ENCODE measurements around the gene TM4SF1. TPM values are rescaled to one million over a fixed set of nuclear protein-coding genes. Genes with fewer than 3 reads are reported as not detected.

TM4SF1 gene
- total and polyA plus RNA-seq, 2 donors (not counting 1 experiment from before 2014, with no cell fraction given) = not detected

DNA sequence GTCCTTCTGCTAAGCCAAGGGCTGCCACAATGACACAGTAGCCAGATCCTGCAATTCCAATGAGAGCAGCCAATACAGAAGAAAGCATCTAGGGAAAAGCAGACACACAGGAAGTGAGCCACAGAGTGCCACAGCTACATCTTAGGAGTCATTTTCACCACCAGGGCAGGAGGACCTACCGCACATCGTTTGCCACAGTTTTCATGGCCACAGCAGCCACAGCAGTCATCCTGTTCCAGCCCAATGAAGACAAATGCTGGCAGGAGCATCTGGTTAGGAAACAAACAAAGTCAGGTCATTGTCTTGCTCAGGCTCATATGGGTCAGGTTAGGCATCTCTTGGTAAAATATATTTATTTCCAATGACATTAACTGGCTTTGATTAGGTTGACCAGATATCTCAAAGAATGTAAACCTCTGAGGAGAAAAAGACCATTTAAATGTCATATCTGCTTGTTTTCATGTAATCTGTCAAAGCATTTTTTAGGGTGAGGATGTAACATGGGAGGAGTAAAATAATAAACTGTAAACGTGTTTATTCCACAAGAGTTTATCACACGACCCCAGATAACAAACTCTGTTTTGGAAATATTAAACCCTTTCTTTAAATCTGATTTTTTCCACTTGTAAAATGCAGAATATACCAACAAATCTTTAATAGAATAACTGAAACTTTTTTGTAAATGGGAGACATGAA lies 1.8 kb downstream of the TM4SF1 start:
- Histone ChIP-seq H3K9me3 (ENCODE audit: control extremely low read depth in 1 of 3, control insufficient read depth in 2 of 3, insufficient read depth in 1 of 3, low read length in 2 of 3) (no peaks in the 10 kb centered on the region), H3K4me1 (ENCODE audit: control insufficient read depth in 2 of 2, insufficient read depth in 2 of 2, low read length in 2 of 2) (no peaks in the 10 kb centered on the region), H3K36me3 (replicated peaks in 1 of 2; ENCODE audit: control extremely low read depth in 1 of 2, control insufficient read depth in 1 of 2, extremely low read depth in 1 of 2, insufficient read depth in 2 of 2, low read length in 1 of 2) (no peaks in the 10 kb centered on the region), H3K79me2 (ENCODE audit: control insufficient read depth, insufficient read depth, low read length) (no peaks in the 10 kb centered on the region), H4K20me1 (ENCODE audit: control insufficient read depth, insufficient read depth, low read length, poor library complexity, severe bottlenecking) (no peaks in the 10 kb centered on the region), H3K4me2 (replicated peaks; ENCODE audit: low read depth, low read length, poor library complexity, severe bottlenecking) (no peak overlapping the region), H3K9ac (ENCODE audit: low read length) (no peak overlapping the region), H2AFZ (ENCODE audit: insufficient read depth, low read depth, low read length, poor library complexity, severe bottlenecking) (no peak overlapping the region), H3K4me3 (ENCODE audit: control extremely low read depth in 1 of 5, extremely low read depth in 1 of 5, insufficient read depth in 1 of 5, low read depth in 2 of 5, low read length in 4 of 5) (no peak overlapping the region), H3K27me3 (replicated peaks in 1 of 4; ENCODE audit: control extremely low read depth in 1 of 4, control insufficient read depth in 3 of 4, insufficient read depth in 4 of 4, low read length in 3 of 4) (no peaks in the 10 kb centered on the region), H3K27ac (ENCODE audit: low read length in 2 of 2) (no peak overlapping the region)
- CTCF ChIA-PET = no interaction called here
- no peak for ATAC-seq (ENCODE audit: low read depth)
- TF ChIP-seq, protein P1, sequence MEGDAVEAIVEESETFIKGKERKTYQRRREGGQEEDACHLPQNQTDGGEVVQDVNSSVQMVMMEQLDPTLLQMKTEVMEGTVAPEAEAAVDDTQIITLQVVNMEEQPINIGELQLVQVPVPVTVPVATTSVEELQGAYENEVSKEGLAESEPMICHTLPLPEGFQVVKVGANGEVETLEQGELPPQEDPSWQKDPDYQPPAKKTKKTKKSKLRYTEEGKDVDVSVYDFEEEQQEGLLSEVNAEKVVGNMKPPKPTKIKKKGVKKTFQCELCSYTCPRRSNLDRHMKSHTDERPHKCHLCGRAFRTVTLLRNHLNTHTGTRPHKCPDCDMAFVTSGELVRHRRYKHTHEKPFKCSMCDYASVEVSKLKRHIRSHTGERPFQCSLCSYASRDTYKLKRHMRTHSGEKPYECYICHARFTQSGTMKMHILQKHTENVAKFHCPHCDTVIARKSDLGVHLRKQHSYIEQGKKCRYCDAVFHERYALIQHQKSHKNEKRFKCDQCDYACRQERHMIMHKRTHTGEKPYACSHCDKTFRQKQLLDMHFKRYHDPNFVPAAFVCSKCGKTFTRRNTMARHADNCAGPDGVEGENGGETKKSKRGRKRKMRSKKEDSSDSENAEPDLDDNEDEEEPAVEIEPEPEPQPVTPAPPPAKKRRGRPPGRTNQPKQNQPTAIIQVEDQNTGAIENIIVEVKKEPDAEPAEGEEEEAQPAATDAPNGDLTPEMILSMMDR (IDR thresholded peaks at IDR 0.05) = no peak
- TF ChIP-seq EZH2 (IDR thresholded peaks at IDR 0.05; ENCODE audit: borderline replicate concordance, insufficient read depth, low read depth, low read length, poor library complexity, severe bottlenecking) = no peak
- Mint-ChIP-seq H3K4me3 (no peak overlapping the region), H3K4me1 (no peaks in the 10 kb centered on the region), H3K27me3 (peaks cover 20% of the 10 kb centered on the region), H3K27ac (no peak overlapping the region), H3K9me3 (ENCODE audit: insufficient read depth) (no peaks in the 10 kb centered on the region)
- intact Hi-C loops (cut with micrococcal nuclease) = no loop called here
- DNase-seq = no peak
- WGBS (ENCODE audit: insufficient coverage) = 93% methylated on average over 2 of the region's 4 CpGs
- POLR2A ChIA-PET = no interaction called here

DNA sequence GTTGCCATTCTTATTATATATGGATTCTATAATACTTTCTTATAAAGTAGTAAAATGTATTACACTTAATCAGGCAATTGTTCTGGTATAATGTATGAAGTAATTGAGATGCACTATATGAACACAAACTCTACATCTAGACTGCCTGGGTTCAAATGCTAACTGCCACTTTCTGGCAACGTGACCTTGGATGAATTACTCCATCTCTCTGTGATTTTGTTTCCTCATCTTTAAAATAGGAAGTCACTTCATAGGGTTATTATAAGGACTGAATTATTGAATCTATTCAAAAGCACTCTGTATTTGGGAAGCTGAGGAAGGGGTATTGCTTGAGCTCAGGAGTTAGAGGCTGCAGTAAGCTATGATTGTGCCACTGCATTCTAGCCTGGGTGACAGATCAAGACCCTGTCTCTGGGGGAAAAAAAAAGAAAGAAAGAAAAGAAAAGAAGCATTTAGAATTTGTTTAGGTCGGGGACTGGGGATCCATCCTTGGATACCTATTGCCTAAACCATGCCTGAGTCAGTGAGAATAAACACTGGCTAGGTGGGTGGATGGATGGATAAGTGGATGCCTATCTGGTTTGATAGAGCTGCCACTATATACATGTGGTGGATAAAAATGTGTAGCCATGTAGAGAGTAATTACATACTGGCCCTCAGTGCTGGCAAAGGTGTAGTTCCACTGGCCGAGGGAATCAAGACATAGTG lies 2.5 kb downstream of the TM4SF1 start:
- no peak overlapping the region for H3K9ac ChIP-seq (ENCODE audit: low read length)
- H2AFZ ChIP-seq (ENCODE audit: insufficient read depth, low read depth, low read length, poor library complexity, severe bottlenecking) = no peak overlapping the region
- no peaks in the 10 kb centered on the region for H3K4me1 ChIP-seq (ENCODE audit: control insufficient read depth in 2 of 2, insufficient read depth in 2 of 2, low read length in 2 of 2)
- ATAC-seq (ENCODE audit: low read depth) (no peak), DNase-seq (no peak)
- H3K4me2 ChIP-seq (replicated peaks; ENCODE audit: low read depth, low read length, poor library complexity, severe bottlenecking) = no peak overlapping the region
- H3K4me1 Mint-ChIP-seq = no peaks in the 10 kb centered on the region
- H3K27ac ChIP-seq (ENCODE audit: low read length in 2 of 2) = no peak overlapping the region
- POLR2A ChIA-PET = no interaction called here
- H3K9me3 Mint-ChIP-seq (ENCODE audit: insufficient read depth) = no peaks in the 10 kb centered on the region
- H3K4me3 ChIP-seq (ENCODE audit: control extremely low read depth in 1 of 5, extremely low read depth in 1 of 5, insufficient read depth in 1 of 5, low read depth in 2 of 5, low read length in 4 of 5) = no peak overlapping the region
- CTCF ChIA-PET = no interaction called here
- peaks cover 26% of the 10 kb centered on the region for H3K27me3 Mint-ChIP-seq
- no peaks in the 10 kb centered on the region for H3K79me2 ChIP-seq (ENCODE audit: control insufficient read depth, insufficient read depth, low read length)
- H3K27me3 ChIP-seq (replicated peaks in 1 of 4; ENCODE audit: control extremely low read depth in 1 of 4, control insufficient read depth in 3 of 4, insufficient read depth in 4 of 4, low read length in 3 of 4) = no peaks in the 10 kb centered on the region
- no peak overlapping the region for H3K4me3 Mint-ChIP-seq
- no peaks in the 10 kb centered on the region for H3K36me3 ChIP-seq (replicated peaks in 1 of 2; ENCODE audit: control extremely low read depth in 1 of 2, control insufficient read depth in 1 of 2, extremely low read depth in 1 of 2, insufficient read depth in 2 of 2, low read length in 1 of 2)
- intact Hi-C loops (cut with micrococcal nuclease) = no loop called here
- no peaks in the 10 kb centered on the region for H4K20me1 ChIP-seq (ENCODE audit: control insufficient read depth, insufficient read depth, low read length, poor library complexity, severe bottlenecking)
- no peak for TF ChIP-seq EZH2 (IDR thresholded peaks at IDR 0.05; ENCODE audit: borderline replicate concordance, insufficient read depth, low read depth, low read length, poor library complexity, severe bottlenecking)
- TF ChIP-seq, protein P1 (IDR thresholded peaks at IDR 0.05) = no peak
- H3K9me3 ChIP-seq (ENCODE audit: control extremely low read depth in 1 of 3, control insufficient read depth in 2 of 3, insufficient read depth in 1 of 3, low read length in 2 of 3) = no peaks in the 10 kb centered on the region
- 100% methylated on average over 2 of the region's 3 CpGs for WGBS (ENCODE audit: insufficient coverage)
- H3K27ac Mint-ChIP-seq = no peak overlapping the region

Data from B cell (primary cell).